Measurements from ENCODE around the gene PHF13. TPM values are rescaled to one million over a fixed set of nuclear protein-coding genes. Genes with fewer than 3 reads are reported as not detected.

PHF13 gene
- total RNA-seq, 1 experiment from 2014 or later: 10.7 TPM

- DNase-seq (ENCODE audit: low read depth): peak; percentile 63
Observed at GRCh38 chr1:6601923-6602668, 11.4 kb upstream of the PHF13 start.

DNA sequence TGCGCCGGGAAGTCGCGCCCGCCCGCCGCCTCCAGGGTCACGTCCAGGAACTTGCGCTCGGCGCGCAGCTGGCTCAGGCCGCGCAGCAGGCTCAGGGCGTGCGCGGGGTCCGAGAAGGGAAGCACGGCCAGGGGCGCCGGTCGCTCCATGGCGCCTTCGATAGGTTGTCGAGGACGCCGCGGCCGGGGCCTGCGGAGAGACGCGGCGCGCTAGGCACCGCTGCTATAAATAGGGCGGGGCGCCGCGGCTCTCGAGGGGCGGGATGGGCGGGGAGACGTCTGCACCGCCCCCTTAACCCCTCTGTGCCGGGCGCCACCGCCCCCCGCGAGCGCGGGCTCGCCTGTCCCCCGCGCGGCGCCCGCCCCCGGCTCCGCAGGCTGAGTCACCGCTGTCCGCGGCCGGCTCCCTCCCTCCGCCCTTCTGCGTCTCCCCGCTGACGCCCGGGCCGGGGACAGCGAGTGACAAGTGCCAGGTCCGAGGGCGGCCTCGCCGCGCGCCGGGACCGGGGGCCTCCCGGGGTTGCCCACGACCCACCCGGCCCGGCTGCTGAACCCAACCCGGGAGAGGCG, 10.8 kb upstream of the PHF13 start, which contains the start of gene KLHL21:
Gene KLHL21 (minus strand): TSS at position 201 of the 569 bp plus-strand sequence. CDS start 52 bp downstream, at position 149.
- DNase-seq (ENCODE audit: low read depth): peak; percentile 91

- DNase-seq (ENCODE audit: low read depth): peak; percentile 82
Observed at GRCh38 chr1:6603238-6603914, 10.2 kb upstream of the PHF13 start.

DNA sequence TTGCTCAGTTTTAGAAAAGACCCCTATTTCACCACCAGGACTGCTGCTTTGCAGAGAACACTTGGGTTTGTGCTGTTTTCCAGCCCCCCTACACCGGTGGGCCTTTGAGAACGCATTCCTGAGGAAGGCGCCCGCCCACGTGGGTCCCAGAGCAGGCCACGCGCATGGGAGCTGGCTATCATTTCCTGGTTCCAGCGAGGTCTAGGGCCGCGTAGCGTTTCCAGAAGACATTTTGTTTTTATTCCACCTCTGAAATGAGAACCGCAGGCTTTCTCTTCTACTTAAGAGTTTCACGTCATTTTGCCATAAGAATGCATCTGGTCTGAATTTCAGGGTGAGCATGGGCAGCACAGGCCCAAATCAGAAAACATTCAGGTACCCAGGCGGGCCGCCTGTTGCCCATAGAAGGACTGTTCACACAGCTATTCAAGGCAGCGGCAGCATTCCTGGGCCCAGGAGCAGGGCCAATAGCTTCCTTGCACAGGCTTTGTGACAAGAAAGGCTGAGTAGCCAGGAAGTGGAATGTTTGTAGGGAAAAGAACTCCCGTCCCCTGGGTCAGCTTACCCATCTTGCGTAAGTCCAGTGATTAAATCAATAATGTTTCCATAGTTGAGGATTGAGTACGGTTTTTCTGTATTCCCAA, 9.5 kb upstream of the PHF13 start:
- DNase-seq (ENCODE audit: low read depth): peak; percentile 80

GRCh38 chr1:6612641-6613360, 730 bp upstream of the PHF13 start:
- peak; percentile 65 for DNase-seq (ENCODE audit: low read depth)

GRCh38 chr1:6614019-6614928, 743 bp downstream of the PHF13 start:
- peak; percentile 22 for DNase-seq (ENCODE audit: low read depth)

- DNase-seq (ENCODE audit: low read depth): no peak
Observed at GRCh38 chr1:6614929-6615785, 1.6 kb downstream of the PHF13 start.

DNA sequence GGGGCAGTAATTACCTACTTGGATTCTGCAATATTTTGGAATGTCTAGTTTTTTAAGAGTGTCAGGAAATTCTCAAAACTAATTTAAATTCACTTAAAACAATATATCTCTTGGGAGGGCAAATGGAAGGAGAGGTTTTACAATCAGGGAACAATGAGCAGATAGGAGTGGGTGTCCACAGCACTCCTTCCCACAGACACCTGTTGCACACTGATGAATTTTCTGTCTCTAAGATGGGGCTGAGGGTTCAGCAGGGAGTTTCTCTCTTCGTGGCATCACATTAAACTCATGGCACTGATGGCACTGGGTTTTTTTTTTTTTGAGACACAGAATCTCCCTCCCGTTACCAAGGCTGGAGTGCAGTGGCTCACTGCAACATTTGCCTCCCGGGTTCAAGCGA, 5.5 kb downstream of the PHF13 start:
- no peak for DNase-seq (ENCODE audit: low read depth)

DNA sequence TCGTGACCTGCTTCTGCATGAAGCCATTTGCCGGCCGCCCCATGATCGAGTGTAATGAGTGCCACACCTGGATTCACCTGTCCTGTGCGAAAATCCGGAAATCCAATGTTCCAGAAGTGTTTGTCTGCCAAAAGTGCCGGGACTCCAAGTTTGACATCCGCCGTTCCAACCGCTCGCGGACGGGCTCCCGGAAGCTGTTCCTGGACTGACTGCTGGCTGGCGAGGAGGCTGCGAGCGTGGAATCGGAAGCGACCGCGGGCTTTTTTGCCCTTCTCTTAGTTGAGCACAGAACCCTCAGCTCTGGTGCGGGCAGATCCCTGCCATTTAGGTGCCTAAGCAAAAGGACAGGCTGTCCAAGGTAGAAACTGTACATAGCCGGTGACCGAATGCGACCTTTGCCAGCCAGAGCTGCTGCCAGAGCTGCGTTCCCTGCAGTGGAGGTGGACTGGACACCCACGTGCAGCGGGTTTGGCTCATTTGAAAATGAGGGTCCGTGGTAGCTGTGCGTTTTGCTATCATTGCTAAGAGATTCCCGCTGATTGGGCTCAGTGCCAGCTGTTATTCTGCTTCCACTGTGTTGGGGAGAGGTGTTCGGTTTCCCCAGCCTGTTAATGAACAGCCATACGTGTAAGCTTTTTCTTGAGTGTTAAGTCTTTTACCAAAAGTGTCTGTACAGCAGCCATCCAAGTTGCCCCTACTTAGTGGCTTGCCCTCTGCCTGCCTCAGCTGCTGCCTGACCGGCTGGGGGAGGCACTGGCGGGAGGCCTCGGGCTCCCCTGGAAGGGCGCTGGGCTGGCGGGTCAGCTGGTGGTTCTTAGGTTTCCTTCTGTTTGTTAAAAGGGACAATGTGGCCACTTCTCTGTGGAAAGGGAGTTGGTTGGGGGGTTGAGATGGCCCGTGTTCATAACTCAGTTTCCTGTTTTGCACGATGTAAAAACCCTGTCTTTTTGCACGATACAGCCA, 8.2 kb downstream of the PHF13 start:
- no peak for DNase-seq (ENCODE audit: low read depth)

DNA sequence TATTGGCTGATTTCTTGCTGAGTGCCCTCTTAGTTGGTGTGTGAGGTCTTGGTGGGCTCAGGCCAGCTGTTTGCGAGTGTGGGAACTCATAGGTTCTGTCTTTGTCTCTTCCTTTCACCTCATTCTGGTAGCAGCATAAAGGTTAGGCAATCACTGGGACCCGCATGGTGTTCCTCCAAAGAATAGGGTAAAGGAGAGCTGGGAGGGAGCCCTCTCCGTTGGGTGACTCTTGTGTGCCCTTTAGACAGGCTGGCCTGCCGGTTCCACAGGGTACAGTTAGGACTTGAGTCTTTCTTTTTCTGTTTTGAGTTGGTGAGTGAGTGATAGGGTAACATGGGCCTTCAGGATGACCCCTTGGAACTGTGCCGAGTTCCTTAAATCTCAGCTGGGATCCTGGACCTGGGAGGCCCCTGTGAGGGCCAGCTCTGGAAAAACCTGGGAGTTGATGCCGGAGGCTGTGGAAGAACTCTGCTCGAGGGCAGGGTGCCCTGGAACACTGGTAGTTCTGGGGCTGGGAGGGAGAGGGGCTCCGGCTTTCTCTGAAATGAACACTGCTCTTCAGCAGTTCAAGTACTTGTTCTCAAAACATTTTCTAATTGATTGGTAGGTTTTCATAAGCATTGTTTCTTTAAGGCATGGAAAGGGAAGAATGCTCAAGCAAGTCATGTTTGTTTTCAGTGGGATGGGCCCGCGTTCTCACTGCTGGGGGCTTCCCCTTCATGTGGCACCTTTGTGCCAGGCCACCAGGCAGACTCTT, 9.0 kb downstream of the PHF13 start:
- DNase-seq (ENCODE audit: low read depth): no peak

GRCh38 chr1:6623269-6623965, 9.9 kb downstream of the PHF13 start:
- no peak for DNase-seq (ENCODE audit: low read depth)

GRCh38 chr1:6624710-6625583, 11.4 kb downstream of the PHF13 start, which contains the start of gene THAP3:
Gene THAP3 (plus strand): TSS chr1:6624868. CDS start chr1:6625219, 351 bp downstream.
- peak; percentile 93 for DNase-seq (ENCODE audit: low read depth)

GRCh38 chr1:6625584-6626149, 12.1 kb downstream of the PHF13 start:
- DNase-seq (ENCODE audit: low read depth): peak; percentile 44

- DNase-seq (ENCODE audit: low read depth): no peak
Observed at GRCh38 chr1:6627031-6627430, 13.5 kb downstream of the PHF13 start.

DNA sequence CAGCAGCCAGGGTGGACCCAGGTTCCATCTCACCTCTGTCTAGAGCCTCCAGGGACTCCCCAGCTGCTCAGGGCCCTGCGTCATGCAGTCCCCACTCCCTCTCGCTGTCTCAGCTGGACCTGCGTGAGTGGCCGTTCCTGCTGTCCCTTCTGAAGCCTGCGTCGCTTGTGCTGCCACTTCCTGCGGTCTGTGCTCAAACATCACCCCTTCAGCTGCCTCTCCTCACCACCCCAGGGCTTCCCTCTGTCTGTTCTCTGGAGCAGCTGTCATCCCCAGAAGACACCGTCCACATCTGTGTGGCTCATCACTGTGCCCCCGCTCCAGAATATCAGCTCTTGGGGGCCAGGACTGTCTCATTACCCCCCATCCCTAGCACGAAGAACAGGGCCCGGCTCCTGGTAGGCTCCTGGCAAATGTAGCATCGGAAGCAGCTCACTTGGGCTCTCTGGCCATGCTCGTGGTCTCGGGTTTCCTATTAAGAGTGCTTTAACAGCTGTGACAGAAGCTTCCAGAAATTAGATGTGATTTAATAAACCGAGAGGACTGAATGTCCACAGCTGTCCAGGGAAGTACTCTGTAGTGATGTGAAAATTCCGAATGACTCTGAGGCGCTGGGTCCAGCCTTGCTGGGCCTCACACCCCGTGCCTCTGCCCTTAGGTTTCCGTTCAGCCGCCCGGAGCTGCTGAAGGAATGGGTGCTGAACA, 14.5 kb downstream of the PHF13 start:
- no peak for DNase-seq (ENCODE audit: low read depth)

Data from RPMI7951 (cell line).